HG02588 (cell line): Measurements from ENCODE around the gene MLST8.
"Not testable (repeated sequence)": the region's sequence is repeated elsewhere in the genome, so short reads cannot be mapped to it uniquely, and the experiment has no call there.

Experiments
- ATAC-seq: cut with Tn5 transposase; IDR thresholded peaks from one replicate; pipeline ENCODE4 v1.9.1; 2021; ENCODE audit warnings: mild to moderate bottlenecking, moderate library complexity; ENCODE audit not compliant: unreplicated experiment

MLST8 gene

DNA sequence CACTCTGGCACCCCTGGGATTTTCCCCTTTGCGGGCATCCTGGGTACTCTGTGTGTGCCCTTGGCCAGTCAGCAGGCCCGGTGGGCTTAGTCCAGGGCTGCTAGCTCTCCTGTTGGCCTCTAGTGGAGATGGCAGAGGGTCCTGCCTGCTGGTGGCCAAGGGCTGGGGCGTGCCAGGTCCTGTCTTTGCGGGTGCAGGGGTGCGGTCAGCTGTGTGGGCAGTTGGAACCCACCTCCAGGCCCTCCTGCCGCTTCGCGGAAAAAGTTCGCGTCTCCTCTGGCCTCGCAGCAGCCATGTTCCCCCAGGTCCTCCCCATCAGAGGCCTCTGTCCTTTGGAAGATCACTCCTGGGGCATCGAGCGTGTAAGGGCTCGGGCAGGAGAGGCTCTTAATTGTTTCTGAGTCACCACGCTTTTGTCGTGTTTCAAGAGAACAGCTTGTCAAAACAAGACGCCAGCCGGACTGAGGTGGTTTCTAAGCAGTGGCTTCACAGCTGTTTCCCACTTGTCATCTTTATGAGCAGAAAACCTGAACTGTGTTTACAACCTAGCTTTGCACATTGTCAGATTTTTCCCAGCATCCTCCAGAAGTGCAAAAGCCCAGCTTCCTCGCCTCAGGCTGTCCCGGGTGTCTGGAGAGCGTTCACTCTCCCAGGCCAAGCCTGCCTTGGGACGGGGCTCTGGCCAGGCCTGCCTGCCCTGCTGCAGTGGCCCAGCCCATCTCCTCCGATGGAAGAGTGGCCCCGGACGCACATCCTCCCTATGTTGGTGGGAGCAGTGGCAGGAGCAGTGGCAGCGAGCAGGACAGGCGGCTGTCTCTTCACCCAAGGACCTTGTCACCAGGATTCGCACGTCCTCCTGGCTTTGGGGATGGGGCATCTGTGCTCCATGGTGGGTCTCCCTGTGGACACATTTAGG, 26.0 kb downstream of the MLST8 start:
- no peak for ATAC-seq

DNA sequence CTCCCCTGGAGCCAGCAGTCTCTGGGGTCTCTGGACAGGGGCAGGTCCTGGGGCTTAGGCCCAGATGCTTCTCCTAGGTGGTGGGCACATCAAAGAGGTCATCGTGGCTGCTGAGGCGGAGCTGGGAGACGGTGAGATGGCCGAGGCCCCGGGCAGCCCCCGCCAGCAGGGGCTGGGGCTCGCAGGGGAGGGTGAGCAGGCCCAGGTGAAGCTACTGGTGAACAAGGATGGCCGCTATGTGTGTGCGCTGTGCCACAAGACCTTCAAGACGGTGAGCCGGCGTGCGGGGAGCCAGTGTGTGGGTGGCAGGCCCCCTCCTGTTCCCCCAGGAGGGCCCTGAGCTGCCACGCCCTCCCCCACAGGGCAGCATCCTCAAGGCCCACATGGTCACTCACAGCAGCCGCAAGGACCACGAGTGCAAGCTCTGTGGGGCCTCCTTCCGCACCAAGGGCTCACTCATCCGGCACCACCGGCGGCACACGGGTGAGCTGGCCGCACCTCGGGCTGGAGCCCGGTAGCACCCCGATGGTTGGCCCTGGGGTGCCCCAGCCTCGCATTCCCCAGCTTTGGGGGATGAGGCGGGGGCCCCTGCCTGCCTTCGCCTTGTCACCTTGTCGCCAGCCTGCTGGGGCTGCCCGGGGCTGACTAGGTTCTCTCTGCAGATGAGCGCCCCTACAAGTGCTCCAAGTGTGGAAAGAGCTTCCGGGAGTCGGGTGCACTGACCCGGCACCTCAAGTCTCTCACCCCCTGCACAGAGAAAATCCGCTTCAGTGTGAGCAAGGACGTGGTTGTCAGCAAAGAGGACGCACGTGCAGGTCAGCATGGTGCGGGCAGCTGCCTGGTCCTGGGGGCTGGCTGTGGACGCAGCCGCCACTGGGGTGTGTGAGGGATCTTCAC, 27.1 kb downstream of the MLST8 start:
- no peak for ATAC-seq

DNA sequence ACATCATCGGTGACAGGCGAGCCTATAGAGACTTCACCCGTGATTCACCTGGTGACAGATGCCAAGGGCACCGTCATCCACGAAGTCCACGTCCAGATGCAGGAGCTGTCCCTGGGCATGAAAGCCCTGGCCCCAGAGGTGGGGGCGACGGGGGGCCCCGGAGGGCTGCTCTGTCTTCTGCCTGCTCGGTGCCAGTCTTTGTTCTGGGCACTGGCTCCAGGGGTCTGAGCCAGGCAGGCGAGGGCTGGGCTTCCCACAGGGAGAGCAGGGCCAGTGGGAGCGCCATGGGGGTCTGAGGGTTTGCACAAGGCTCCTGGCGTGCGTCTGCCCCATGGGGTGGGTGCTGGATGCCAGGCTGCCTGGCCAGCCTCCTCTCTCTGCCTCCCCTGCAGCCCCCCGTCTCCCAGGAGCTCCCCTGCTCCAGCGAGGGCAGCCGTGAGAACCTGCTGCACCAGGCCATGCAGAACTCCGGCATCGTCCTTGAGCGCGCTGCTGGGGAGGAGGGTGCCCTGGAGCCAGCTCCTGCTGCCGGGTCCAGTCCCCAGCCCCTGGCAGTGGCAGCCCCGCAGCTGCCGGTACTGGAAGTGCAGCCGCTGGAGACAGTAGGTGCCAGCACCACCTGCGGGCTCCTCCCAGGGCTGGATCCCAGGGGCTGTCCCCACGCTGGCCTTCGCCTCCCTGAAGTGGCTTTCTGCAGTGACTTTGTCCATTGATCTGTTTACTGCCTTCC, 28.0 kb downstream of the MLST8 start:
- ATAC-seq, result no peak

DNA sequence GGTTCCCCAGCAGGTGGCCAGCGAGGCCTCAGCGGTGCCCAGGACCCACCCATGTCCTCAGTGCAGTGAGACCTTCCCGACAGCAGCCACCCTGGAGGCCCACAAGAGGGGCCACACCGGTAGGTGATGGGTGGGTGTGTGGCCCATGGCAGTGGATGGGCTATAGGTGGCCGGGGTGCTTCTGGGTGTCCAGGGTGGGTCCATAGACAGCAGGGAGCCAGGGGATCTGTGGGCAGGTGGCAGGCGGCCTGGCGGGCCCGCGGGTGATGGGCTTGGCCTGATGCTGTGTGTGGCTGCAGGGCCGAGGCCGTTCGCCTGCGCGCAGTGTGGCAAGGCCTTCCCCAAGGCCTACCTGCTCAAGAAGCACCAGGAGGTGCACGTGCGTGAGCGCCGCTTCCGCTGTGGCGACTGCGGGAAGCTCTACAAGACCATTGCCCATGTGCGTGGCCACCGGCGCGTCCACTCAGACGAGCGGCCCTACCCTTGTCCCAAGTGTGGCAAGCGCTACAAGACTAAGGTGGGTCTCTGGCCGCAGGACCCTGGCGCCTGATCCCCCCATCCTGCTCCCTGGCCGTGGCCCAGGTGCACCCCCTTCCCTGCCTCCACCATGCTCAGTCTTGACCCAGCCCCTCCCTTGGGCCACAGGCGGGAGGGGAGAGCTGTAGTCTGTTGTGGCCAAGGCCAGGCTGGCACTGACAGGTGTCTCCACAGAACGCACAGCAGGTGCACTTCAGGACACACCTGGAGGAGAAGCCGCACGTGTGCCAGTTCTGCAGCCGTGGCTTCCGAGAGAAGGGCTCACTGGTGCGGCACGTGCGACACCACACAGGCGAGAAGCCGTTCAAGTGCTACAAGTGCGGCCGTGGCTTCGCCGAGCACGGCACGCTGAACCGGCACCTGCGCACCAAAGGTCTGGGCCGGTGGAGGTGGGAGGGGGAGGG, 28.9 kb downstream of the MLST8 start:
- ATAC-seq, result no peak

DNA sequence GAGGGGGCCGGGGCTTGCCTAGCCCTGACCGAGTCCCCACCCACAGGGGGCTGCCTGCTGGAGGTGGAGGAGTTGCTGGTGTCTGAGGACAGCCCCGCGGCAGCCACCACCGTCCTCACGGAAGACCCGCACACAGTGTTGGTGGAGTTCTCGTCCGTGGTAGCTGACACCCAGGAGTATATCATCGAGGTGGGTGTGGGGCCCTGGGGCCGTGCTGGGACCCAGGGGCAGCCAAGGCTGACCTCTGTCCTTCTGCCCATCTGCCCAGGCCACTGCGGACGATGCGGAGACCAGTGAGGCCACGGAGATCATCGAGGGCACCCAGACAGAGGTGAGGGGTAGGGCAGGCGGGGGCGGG, 29.5 kb downstream of the MLST8 start:
- ATAC-seq, result no peak

DNA sequence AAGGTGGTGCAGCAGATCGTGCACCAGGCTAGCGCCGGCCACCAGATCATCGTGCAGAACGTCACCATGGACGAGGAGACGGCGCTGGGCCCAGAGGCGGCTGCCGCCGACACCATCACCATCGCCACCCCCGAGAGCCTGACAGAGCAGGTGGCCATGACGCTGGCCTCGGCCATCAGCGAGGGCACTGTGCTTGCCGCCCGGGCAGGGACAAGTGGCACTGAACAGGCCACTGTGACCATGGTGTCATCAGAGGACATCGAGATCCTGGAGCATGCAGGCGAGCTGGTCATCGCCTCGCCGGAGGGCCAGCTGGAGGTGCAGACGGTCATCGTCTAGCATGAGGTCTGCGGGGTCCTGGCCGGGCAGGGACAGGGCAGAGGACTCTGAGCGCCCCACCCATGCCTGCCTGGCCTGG, 30.0 kb downstream of the MLST8 start:
- ATAC-seq, result no peak

DNA sequence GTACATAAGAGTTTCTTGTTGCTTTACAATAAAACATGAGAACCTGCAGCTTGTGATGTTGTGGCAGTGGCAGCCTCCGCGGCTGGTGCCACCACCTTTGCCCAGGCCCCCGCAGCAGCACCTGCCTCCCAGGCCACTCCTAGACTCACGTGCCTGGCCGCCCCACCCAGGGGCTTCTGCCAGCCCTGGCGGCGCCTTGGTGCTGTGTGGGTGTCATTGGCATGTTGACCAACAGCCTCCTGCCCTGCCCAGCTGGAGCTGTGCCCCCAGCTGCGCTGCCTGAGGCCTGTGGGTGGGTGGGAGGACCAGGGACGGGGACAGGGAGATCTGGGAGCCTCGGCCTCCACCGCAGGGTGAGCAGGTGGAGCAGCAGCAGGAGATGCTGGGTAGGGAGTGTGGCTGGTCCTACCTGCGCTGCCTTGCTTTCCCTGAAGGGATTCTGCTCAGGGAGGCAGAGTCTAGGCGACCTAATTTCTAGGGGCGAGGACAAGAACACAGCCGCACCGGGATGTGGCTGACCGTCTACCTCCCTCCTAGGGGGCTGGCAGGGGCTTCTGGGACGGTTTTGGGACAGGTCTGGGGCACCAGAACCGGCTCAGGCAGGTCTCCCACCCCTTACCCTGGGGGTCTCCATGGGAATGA, 30.6 kb downstream of the MLST8 start:
- ATAC-seq, result no peak

DNA sequence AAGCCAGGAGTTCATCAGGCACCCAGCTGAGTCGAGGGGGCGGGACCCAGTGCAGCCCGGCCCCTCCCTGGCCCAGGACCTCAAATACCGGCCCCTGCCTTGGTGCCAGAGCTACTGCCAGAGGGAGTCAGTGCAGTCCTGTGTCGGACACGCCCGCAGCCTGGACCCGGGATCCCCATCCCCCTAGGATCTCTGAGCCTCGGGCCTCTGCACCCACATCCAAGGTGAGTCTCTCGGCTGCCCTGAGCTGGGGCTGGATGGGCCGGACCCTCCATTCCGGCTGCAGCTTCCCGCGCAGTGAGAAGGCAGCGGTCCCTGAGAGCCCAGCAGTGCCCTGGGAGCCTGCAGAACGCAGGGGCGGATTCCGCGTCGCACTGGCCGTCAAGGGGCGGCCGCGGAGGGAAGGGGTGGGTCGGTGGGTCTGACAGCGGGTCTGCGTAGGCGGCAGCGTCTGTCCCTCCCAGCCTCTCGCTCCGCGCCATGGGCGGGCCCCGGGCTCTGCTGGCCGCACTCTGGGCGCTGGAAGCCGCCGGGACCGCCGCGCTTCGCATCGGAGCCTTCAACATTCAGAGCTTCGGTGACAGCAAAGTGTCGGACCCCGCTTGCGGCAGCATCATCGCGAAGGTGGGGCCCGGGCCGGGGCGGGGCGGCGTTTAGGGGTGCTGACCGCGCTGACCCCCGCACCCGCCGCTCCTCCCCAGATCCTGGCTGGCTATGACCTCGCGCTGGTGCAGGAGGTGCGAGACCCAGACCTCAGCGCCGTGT, 31.3 kb downstream of the MLST8 start, which contains the start of gene DNASE1L2:
Gene DNASE1L2 (plus strand): TSS at position 108 of the 765 bp plus-strand sequence. CDS start 373 bp downstream, at position 481.
- no peak for ATAC-seq

DNA sequence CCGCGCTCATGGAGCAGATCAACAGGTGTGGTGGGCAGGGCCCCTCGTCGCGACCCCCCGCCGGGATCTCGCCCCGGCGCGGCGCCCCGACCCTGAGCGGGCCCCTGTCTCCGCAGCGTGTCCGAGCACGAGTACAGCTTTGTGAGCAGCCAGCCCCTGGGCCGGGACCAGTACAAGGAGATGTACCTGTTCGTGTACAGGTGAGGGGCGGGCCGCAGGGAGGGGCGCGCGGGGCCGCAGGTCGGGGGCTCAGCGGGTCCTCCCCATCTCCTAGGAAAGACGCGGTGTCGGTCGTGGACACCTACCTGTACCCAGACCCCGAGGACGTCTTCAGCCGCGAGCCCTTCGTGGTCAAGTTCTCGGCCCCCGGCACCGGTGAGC, 31.8 kb downstream of the MLST8 start:
- ATAC-seq, result no peak

DNA sequence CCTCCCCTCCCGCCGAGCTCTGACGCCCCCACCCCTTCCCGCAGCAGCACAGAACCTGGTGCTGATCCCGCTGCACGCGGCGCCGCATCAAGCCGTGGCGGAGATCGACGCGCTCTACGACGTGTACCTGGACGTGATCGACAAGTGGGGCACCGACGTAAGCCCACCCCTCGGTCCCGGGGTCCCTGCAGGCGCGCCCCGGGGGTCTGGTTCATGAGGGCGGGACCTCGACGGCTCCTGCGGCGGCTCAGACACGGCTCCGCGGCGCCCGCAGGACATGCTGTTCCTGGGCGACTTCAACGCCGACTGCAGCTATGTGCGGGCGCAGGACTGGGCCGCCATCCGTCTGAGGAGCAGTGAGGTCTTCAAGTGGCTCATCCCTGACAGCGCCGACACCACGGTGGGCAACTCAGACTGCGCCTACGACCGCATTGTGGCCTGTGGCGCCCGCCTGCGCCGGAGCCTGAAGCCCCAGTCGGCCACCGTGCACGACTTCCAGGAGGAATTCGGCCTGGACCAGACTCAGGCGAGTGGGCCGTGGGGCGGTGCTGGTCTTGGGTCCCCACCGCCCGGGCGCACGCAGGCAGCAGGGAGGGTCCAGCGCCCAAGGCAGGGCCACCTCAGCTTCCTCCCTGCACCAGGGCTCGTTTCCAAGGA, 32.4 kb downstream of the MLST8 start:
- ATAC-seq, result no peak

DNA sequence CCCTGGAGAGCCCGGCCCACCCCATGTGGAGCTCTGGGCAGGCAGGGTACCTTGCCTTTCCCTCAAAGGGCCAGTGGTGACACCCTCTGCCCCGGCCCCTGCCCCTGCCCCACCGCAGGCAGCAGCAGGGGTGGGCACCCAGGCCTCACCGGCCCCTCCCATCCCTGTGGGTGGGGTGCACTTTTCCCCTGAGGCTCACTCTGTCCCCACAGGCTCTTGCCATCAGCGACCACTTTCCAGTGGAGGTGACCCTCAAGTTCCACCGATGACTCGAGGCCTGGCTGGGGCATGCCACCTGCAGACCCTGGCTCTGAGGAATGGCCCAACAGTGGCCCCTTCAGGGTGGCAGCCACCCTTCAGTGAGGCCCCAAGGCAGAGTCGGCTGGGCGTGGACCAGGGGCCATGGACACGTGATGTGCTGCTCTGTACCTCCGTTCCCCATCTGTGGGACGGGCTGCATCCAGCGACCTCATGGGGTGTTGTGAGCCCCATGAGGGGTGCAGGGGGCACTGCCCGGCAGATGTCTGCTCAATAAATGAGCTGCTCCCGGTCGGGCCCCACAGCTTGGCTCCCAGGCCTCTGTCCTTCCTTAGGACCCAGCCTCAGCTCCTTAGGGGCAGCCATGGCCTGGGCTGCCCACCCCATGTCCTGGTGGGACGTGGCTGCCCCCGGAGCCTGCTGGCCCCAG, 33.0 kb downstream of the MLST8 start:
- ATAC-seq, result no peak

DNA sequence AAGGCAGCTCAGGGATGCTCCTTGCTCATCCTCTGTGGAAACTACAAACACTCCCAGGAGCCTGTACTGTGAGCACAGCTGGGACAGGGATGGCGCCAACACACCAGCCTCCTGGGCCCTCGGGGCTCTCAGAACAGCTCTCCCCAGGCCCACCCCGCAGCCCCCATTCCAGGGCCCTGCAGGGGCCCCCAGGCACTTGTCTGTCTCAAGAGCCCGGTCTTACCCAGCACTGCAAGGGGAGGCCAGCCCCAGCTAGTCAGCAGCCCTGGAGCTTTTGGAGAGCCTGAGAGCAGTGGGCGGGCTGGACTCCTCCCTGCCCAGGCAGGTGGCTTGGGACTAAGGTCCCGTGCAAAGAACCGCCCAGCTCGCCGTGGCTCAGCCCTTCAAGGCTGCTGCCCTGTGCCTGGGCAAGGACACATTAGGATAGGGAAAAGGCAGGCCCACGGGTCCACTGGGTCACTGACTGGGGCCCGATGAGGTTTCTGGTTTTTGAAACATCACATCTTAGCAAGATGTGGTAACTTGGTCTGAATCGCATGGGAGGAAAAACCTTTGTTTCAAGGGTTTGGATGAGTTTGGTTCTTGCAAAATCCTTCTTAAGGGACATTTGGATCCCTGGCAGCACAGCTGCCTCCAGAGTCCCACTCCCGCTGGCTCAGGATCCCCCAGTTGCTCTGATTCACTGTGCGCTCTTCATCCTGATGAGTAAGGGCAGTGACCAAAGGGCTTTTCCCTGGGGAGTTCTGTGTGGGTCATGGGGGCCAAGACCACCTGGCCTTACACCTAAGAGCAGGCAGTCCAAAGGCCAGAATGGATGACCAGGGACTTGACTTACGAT, 33.8 kb downstream of the MLST8 start:
- ATAC-seq, result no peak

DNA sequence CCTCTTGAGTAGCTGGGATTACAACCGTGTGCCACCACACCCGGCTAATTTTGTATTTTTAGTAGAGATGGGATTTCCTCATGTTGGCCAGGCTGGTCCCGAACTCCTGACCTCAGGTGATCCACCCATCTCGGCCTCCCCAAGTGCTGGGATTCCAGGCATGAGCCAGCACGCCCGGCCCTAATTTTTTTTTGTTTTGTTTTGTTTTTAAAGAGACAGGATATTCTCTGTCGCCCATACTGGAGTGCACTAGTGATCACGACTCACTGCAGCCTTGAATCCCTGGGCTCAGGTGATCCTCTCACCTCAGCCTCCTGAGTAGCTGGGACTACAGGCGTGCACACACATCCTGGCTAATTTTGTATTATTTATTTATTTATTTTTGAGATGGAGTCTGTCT, 35.1 kb downstream of the MLST8 start:
- ATAC-seq, result not testable (repeated sequence)

DNA sequence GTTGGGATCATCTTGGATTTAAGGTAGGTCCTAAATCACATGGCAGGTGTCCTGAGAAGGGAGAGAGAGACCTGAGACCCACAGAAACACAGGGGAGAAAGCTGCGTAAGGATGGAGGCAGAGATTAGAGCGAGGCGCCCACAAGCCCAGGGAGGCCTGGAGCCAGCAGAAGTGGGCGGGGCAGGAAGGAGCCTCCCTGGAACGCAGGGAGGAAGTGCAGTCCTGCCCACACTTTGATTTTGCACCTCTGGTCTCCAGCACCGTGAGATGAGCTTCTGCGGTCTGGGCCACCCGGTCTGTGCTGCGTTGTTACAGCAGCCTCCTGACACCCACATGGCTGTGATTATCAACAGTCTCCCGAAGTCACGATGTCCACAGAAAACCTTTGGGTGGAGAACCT, 37.3 kb downstream of the MLST8 start:
- no peak for ATAC-seq

DNA sequence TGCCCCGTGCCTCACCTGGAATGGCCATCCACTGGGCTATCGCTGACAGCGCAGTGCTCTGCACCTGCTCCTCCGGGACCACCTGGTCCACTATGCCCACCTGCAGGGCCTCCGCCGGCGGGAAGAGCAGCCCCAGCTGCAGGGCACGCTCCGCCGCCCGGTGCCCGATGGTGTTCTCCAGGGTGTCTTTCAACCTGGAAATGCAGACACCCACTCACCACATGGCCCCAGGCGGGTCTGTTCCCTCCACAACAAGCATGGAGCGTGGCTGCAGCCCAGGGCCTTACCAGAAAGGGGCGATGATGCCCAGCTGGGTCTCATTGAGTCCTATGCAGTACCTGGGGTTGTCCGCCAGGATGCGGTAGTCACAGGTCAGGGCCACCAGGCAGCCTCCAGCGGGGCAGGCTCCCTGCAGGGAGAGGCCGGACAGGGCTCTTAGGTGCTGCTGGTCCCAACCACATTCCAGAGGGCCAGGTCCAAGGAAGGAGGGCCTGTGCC, 37.8 kb downstream of the MLST8 start:
- no peak for ATAC-seq

DNA sequence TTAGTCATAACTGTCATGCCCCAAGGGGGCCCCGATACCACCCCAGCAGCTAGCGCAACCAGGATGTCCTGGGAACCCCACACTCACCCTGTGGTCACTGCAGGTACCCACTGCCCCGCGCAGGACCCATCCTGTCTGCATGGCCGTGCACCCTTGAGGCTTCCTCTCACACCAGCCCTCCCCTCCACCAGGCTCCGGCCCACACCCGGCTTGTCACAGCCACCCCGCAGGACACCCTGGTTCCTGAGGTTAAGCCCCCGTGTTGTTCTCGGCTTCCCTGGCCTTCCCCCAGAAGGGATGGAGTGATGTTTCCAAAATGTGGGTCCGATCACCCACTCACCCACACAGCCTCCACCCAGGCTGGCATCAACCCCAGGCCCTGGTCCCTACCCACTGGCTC, 38.5 kb downstream of the MLST8 start:
- no peak for ATAC-seq

DNA sequence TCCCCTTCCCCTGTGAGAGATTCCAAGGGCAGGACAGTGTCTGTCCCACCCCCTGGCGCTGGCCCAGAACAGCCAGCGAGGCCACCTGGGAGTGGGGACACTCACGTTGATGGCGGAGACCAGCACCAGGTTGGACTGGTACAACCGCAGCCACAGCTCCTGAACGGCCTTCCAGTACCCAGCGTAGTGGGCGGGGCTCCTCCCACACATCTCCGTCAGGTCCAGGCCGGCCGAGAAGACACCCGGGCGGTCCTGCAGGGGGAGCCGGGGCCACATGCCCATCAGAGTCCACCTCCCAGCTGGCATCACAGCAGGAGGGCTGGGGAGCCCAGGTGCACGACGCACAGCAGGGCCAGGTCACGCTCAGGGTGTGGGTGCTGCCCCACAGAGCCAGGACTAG, 39.0 kb downstream of the MLST8 start:
- no peak for ATAC-seq
